Gastroesophageal sphincter (tissue), 4 donors: ENCODE measurements around the gene OR6N2. TPM values are rescaled to one million over a fixed set of nuclear protein-coding genes. Genes with fewer than 3 reads are reported as not detected.

Experiments
- ATAC-seq: fragments of 150-250 bp; one replicate; pipeline ENCODE4 v1.9.1; 2016; ENCODE audit warnings: mild to moderate bottlenecking, moderate library complexity
- H3K27ac ChIP-seq, 4 donors: fragments of 200-600 bp; sonication (generic) in 3 of 4; 1 replicate in 3 of 4; 2 replicates in 1 of 4; pipeline ENCODE4 v1.5.1; 2016 to 2019
- H3K27me3 ChIP-seq: fragments of 200-600 bp; sonication (generic); one replicate; pipeline ENCODE4 v1.5.1; 2019
- H3K36me3 ChIP-seq, 2 donors: fragments of 200-600 bp; sonication (generic); one replicate each; pipeline ENCODE4 v1.5.1; 2019; ENCODE audit warnings: control low read depth in 1 of 2
- H3K4me1 ChIP-seq, 3 donors: fragments of 200-600 bp; sonication (generic); 1 replicate in 2 of 3; 2 replicates in 1 of 3; pipeline ENCODE4 v1.5.1; 2016 to 2019; ENCODE audit warnings: control low read depth in 2 of 3
- H3K4me3 ChIP-seq, 2 donors: fragments of 200-600 bp; sonication (generic); one replicate each; pipeline ENCODE4 v1.5.1; 2019; ENCODE audit warnings: mild to moderate bottlenecking in 1 of 2, moderate library complexity in 1 of 2
- H3K9me3 ChIP-seq, 3 donors: fragments of 200-600 bp; sonication (generic); one replicate each; pipeline ENCODE4 v1.5.1; 2017 to 2019; ENCODE audit warnings: control low read depth in 2 of 3
- EP300 ChIP-seq: sonication (generic); formaldehyde crosslinking; IDR thresholded peaks from one replicate; pipeline ENCODE4 v1.6.1; 2017; ENCODE audit warnings: antibody characterized with exemption, mild to moderate bottlenecking
- POLR2A ChIP-seq, 2 donors: fragments of 450-650 bp; IDR thresholded peaks; one replicate each; pipeline ENCODE4 v1.6.1; 2017; ENCODE audit warnings: antibody characterized with exemption in 2 of 2, mild to moderate bottlenecking in 2 of 2, moderate library complexity in 1 of 2
- POLR2AphosphoS5 ChIP-seq: sonication (generic); formaldehyde crosslinking; IDR thresholded peaks from one replicate; pipeline ENCODE4 v1.6.1; 2017; ENCODE audit warnings: antibody characterized with exemption
- WGBS, 2 donors: methylation state at CpG; one replicate each; pipeline ENCODE4 v1.1.5; 2018; ENCODE audit warnings: low coverage in 1 of 2; 5-methylcytosine and 5-hydroxymethylcytosine counted together
- total RNA-seq, 4 donors: library from RNA; depleted of rRNA; stranded (reverse); fragments of >200 nt; gene quantifications; one replicate each; pipeline ENCODE4 v1.1.0, GENCODE V29; 2016
- TF ChIP-seq, protein P1 (sequence below), 4 experiments: fragments of 200-600 bp in 2 of 4; fragments of 450-650 bp in 2 of 4; sonication (generic) in 1 of 4; IDR thresholded peaks; one replicate each; pipeline ENCODE4 v1.5.1; 2017 to 2019; ENCODE audit warnings: antibody characterized with exemption in 4 of 4, mild to moderate bottlenecking in 2 of 4, moderate library complexity in 2 of 4

OR6N2 gene
- total RNA-seq, 4 donors from 2014 or later: not detected

- no peaks in the 10 kb centered on the region for H3K4me1 ChIP-seq
- ATAC-seq: no peak
- TF ChIP-seq, protein P1, sequence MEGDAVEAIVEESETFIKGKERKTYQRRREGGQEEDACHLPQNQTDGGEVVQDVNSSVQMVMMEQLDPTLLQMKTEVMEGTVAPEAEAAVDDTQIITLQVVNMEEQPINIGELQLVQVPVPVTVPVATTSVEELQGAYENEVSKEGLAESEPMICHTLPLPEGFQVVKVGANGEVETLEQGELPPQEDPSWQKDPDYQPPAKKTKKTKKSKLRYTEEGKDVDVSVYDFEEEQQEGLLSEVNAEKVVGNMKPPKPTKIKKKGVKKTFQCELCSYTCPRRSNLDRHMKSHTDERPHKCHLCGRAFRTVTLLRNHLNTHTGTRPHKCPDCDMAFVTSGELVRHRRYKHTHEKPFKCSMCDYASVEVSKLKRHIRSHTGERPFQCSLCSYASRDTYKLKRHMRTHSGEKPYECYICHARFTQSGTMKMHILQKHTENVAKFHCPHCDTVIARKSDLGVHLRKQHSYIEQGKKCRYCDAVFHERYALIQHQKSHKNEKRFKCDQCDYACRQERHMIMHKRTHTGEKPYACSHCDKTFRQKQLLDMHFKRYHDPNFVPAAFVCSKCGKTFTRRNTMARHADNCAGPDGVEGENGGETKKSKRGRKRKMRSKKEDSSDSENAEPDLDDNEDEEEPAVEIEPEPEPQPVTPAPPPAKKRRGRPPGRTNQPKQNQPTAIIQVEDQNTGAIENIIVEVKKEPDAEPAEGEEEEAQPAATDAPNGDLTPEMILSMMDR (IDR thresholded peaks at IDR 0.05): no peak
- TF ChIP-seq POLR2A (IDR thresholded peaks at IDR 0.05): no peak
- no peak for TF ChIP-seq EP300
- no peak for TF ChIP-seq POLR2AphosphoS5
Measured at GRCh38 chr1:158732524-158732923, 48.5 kb downstream of the OR6N2 start.

DNA sequence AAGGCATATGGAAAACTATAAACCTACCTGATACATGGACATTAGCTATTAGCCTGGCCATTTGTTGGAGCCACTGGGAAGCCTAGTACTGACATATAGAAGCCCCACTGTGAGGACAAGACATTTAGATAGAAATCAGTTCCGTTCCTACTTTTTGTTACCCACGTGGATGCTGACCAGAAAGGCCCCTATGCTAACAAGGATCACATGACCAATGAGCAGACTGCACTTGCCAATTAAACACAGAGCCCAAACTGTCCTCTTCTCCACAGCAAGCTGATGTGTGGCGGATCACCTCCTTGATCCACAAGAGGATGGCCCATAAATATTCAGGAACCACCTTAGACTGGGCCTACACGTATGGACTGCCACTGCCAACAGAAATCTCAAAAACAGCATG, 49.3 kb downstream of the OR6N2 start:
- Histone ChIP-seq H3K9me3 (no peaks in the 10 kb centered on the region), H3K4me1 (no peaks in the 10 kb centered on the region), H3K27me3 (no peaks in the 10 kb centered on the region), H3K36me3 (no peaks in the 10 kb centered on the region), H3K4me3 (no peak overlapping the region), H3K27ac (no peak overlapping the region)
- WGBS, 2 donors: 80% methylated on average over 1 of the region's 4 CpGs; no CpG with 5 or more reads in 1 of the 2 donors
- TF ChIP-seq EP300 (no peak), POLR2A (IDR thresholded peaks at IDR 0.05) (no peak), POLR2AphosphoS5 (no peak)
- TF ChIP-seq, protein P1 (IDR thresholded peaks at IDR 0.05): no peak
- ATAC-seq: no peak

More at GRCh38 chr1:158732524-158732923, 48.5 kb downstream of the OR6N2 start:
- Histone ChIP-seq H3K4me3 (no peak overlapping the region), H3K27me3 (no peaks in the 10 kb centered on the region), H3K9me3 (no peaks in the 10 kb centered on the region), H3K36me3 (no peaks in the 10 kb centered on the region), H3K27ac (no peak overlapping the region)
- WGBS, 2 donors: 34 to 63% methylated on average over 2 of the region's 2 CpGs

GRCh38 chr1:158730453-158730852, 50.6 kb downstream of the OR6N2 start:
- no peak overlapping the region for H3K4me3 ChIP-seq
- TF ChIP-seq POLR2AphosphoS5 (no peak), POLR2A (IDR thresholded peaks at IDR 0.05) (no peak), EP300 (no peak)
- TF ChIP-seq, protein P1 (IDR thresholded peaks at IDR 0.05): no peak
- H3K4me1 ChIP-seq: no peaks in the 10 kb centered on the region
- no peak overlapping the region for H3K27ac ChIP-seq
- ATAC-seq: no peak
- no peaks in the 10 kb centered on the region for H3K27me3 ChIP-seq
- H3K9me3 ChIP-seq: no peaks in the 10 kb centered on the region
- WGBS, 2 donors: 64 to 65% methylated on average over 3 of the region's 4 CpGs
- no peaks in the 10 kb centered on the region for H3K36me3 ChIP-seq

GRCh38 chr1:158728510-158729225, 52.3 kb downstream of the OR6N2 start:
- WGBS, 2 donors: 59 to 62% methylated on average over 3 of the region's 3 CpGs
- Histone ChIP-seq H3K9me3 (no peaks in the 10 kb centered on the region), H3K4me3 (no peak overlapping the region), H3K27ac (no peak overlapping the region), H3K36me3 (no peaks in the 10 kb centered on the region), H3K27me3 (no peaks in the 10 kb centered on the region), H3K4me1 (no peaks in the 10 kb centered on the region)
- no peak for ATAC-seq
- TF ChIP-seq EP300 (no peak), POLR2A (IDR thresholded peaks at IDR 0.05) (no peak), POLR2AphosphoS5 (no peak)
- TF ChIP-seq, protein P1 (IDR thresholded peaks at IDR 0.05): no peak

DNA sequence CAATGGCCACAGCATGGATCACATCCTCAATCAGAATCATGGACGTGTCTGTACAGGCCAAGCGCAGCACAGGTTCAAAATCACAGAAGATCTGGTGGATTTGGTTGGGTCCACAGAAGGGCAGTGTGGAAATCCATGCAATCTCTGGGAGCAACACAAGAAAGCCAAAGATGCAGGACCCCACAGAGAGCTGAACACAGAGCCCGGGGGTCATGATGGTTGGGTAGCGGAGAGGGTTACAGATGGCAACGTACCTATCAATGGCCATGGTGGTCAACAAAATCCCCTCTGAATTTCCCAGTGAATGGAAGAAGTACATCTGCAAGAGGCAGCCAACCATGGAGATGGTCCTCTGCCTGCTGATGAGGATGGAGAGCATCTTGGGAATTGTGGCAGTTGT, 56.6 kb downstream of the OR6N2 start:
- 89 to 92% methylated on average over 4 to 5 of the region's 5 CpGs for whole genome bisulfite sequencing, 2 donors
- TF ChIP-seq POLR2A (IDR thresholded peaks at IDR 0.05) (no peak), POLR2AphosphoS5 (no peak), EP300 (no peak)
- TF ChIP-seq, protein P1 (IDR thresholded peaks at IDR 0.05): no peak
- H3K4me3 ChIP-seq: no peak overlapping the region
- no peaks in the 10 kb centered on the region for H3K27me3 ChIP-seq
- H3K36me3 ChIP-seq: no peaks in the 10 kb centered on the region
- ATAC-seq: no peak
- H3K27ac ChIP-seq: no peak overlapping the region
- H3K9me3 ChIP-seq: no peaks in the 10 kb centered on the region
- no peaks in the 10 kb centered on the region for H3K4me1 ChIP-seq
